IPS-18a (cell line): Measurements from ENCODE around the gene PLCB1.
"Not testable (repeated sequence)": the region's sequence is repeated elsewhere in the genome, so short reads cannot be mapped to it uniquely, and the experiment has no call there.

ENCODE experiments used
- H3K27ac ChIP-seq: one replicate; pipeline ENCODE4 v1.5.1; 2013; ENCODE audit warnings: low read length
- H3K27me3 ChIP-seq: one replicate; pipeline ENCODE4 v1.6.1; 2013; ENCODE audit warnings: mild to moderate bottlenecking, low read length; ENCODE audit not compliant: control insufficient read depth, insufficient read depth
- H3K36me3 ChIP-seq: one replicate; pipeline ENCODE4 v1.6.1; 2013; ENCODE audit warnings: low read depth, low read length; ENCODE audit not compliant: control insufficient read depth
- H3K4me1 ChIP-seq: one replicate; pipeline ENCODE4 v1.6.1; 2013; ENCODE audit warnings: low read depth, low read length; ENCODE audit not compliant: control insufficient read depth
- H3K4me3 ChIP-seq: one replicate; pipeline ENCODE4 v1.5.1; 2013; ENCODE audit warnings: low read length
- H3K9ac ChIP-seq: one replicate; pipeline ENCODE4 v1.6.1; 2013; ENCODE audit warnings: mild to moderate bottlenecking, low read length, moderate library complexity
- H3K9me3 ChIP-seq: one replicate; pipeline ENCODE4 v1.6.1; 2013; ENCODE audit warnings: low read depth, low read length; ENCODE audit not compliant: control insufficient read depth

Gene PLCB1

GRCh38 chr20:8428988-8429387 is 296.9 kb downstream of the PLCB1 start:
- H3K9ac ChIP-seq, result no peak overlapping the region
- H3K4me1 ChIP-seq, result peaks cover 13% of the 10 kb centered on the region
- H3K4me3 ChIP-seq, result no peak overlapping the region
- H3K27ac ChIP-seq, result no peak overlapping the region
- no peaks in the 10 kb centered on the region for H3K9me3 ChIP-seq
- no peaks in the 10 kb centered on the region for H3K36me3 ChIP-seq
- H3K27me3 ChIP-seq, result no peaks in the 10 kb centered on the region

GRCh38 chr20:8431538-8432434 is 299.7 kb downstream of the PLCB1 start:
- H3K4me3 ChIP-seq, result no peak overlapping the region
- no peaks in the 10 kb centered on the region for H3K36me3 ChIP-seq
- H3K27me3 ChIP-seq, result no peaks in the 10 kb centered on the region
- H3K9ac ChIP-seq, result no peak overlapping the region
- H3K27ac ChIP-seq, result no peak overlapping the region
- no peaks in the 10 kb centered on the region for H3K9me3 ChIP-seq
- H3K4me1 ChIP-seq, result peaks cover 13% of the 10 kb centered on the region

- H3K27me3 ChIP-seq, result no peaks in the 10 kb centered on the region
- no peak overlapping the region for H3K27ac ChIP-seq
- H3K4me3 ChIP-seq, result no peak overlapping the region
- H3K9ac ChIP-seq, result no peak overlapping the region
- no peaks in the 10 kb centered on the region for H3K36me3 ChIP-seq
- H3K4me1 ChIP-seq, result peaks cover 13% of the 10 kb centered on the region
- no peaks in the 10 kb centered on the region for H3K9me3 ChIP-seq
These were observed 300.5 kb downstream of the PLCB1 start for GRCh38 chr20:8432435-8433148.

- Histone ChIP-seq H3K36me3 (no peaks in the 10 kb centered on the region), H3K4me1 (peaks cover 13% of the 10 kb centered on the region), H3K9ac (no peak overlapping the region), H3K27me3 (no peaks in the 10 kb centered on the region), H3K27ac (no peak overlapping the region), H3K9me3 (no peaks in the 10 kb centered on the region), H3K4me3 (no peak overlapping the region)
These were observed 301.2 kb downstream of the PLCB1 start for GRCh38 chr20:8433291-8433690.

- Histone ChIP-seq H3K4me1 (peaks cover 13% of the 10 kb centered on the region), H3K9me3 (no peaks in the 10 kb centered on the region), H3K36me3 (no peaks in the 10 kb centered on the region), H3K9ac (no peak overlapping the region), H3K4me3 (no peak overlapping the region), H3K27ac (no peak overlapping the region), H3K27me3 (no peaks in the 10 kb centered on the region)
These were observed 302.3 kb downstream of the PLCB1 start for GRCh38 chr20:8434326-8434876.

- no peaks in the 10 kb centered on the region for H3K36me3 ChIP-seq
- H3K9me3 ChIP-seq, result no peaks in the 10 kb centered on the region
- no peak overlapping the region for H3K9ac ChIP-seq
- no peak overlapping the region for H3K27ac ChIP-seq
- H3K27me3 ChIP-seq, result no peaks in the 10 kb centered on the region
- no peak overlapping the region for H3K4me3 ChIP-seq
- peaks cover 13% of the 10 kb centered on the region for H3K4me1 ChIP-seq
These were observed 303.4 kb downstream of the PLCB1 start for GRCh38 chr20:8435285-8436035.

- not testable (repeated sequence) for H3K36me3 ChIP-seq, H3K9ac ChIP-seq, H3K4me3 ChIP-seq, H3K27me3 ChIP-seq, H3K9me3 ChIP-seq, H3K27ac ChIP-seq
- H3K4me1 ChIP-seq, result peaks cover 10% of the 10 kb centered on the region
These were observed 304.9 kb downstream of the PLCB1 start for GRCh38 chr20:8436938-8437337.

- Histone ChIP-seq H3K4me3 (no peak overlapping the region), H3K36me3 (no peaks in the 10 kb centered on the region), H3K27ac (no peak overlapping the region), H3K27me3 (no peaks in the 10 kb centered on the region), H3K4me1 (peaks cover 2% of the 10 kb centered on the region), H3K9me3 (no peaks in the 10 kb centered on the region), H3K9ac (no peak overlapping the region)
These were observed 306.7 kb downstream of the PLCB1 start for GRCh38 chr20:8438748-8439147.

GRCh38 chr20:8443464-8444072 is 311.5 kb downstream of the PLCB1 start:
- Histone ChIP-seq H3K9ac (no peak overlapping the region), H3K4me1 (no peaks in the 10 kb centered on the region), H3K36me3 (no peaks in the 10 kb centered on the region), H3K27me3 (no peaks in the 10 kb centered on the region), H3K27ac (no peak overlapping the region), H3K4me3 (no peak overlapping the region), H3K9me3 (no peaks in the 10 kb centered on the region)

GRCh38 chr20:8447262-8448120 is 315.4 kb downstream of the PLCB1 start:
- H3K9ac ChIP-seq, result no peak overlapping the region
- H3K4me1 ChIP-seq, result no peaks in the 10 kb centered on the region
- no peaks in the 10 kb centered on the region for H3K27me3 ChIP-seq
- H3K4me3 ChIP-seq, result no peak overlapping the region
- H3K9me3 ChIP-seq, result no peaks in the 10 kb centered on the region
- no peak overlapping the region for H3K27ac ChIP-seq
- H3K36me3 ChIP-seq, result no peaks in the 10 kb centered on the region
